Daoy (cell line): Measurements from ENCODE around the gene ARF6. TPM values are rescaled to one million over a fixed set of nuclear protein-coding genes. Genes with fewer than 3 reads are reported as not detected.
"Not testable (repeated sequence)": the region's sequence is repeated elsewhere in the genome, so short reads cannot be mapped to it uniquely, and the experiment has no call there.

Source experiments
- DNase-seq: peaks from one replicate; pipeline ENCODE4 v3.0.0-alpha.2; 2015; ENCODE audit warnings: low read depth
- total RNA-seq: library from RNA; depleted of rRNA; stranded (reverse); fragments of >200 nt; shearing (Covaris generic); gene quantifications from 2 replicates; pipeline ENCODE4 v1.2.3, GENCODE V29; 2014

ARF6 gene
- total RNA-seq, 1 experiment from 2014 or later = 63.9 TPM

DNA sequence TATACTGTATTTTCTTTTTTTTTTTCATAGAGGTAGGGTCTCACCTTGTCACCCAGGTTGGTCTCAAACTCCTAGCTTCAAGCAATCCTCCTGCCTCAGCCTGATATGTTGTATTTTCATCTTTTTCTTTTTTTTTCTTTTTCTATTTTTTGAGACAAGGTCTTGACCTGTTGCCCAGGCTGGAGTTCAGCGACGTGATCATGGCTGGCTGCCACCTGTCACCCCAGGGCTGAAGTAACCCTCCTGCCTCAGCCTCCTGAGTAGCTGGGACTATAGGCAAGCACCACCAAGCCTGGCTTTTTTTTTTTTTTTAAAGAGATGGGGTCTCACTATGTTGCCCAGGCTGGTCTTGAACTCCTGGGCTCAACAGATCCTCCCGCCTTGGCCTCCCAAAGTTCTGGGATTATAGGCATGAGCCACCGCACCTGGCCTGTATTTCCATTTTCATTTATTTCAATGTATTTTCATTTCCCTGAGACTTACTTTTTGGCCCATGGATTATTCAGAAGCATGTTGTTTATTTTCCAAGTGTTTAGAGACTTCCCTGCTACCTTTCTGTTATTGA lies 16.2 kb upstream of the ARF6 start:
- no peak for DNase-seq

DNA sequence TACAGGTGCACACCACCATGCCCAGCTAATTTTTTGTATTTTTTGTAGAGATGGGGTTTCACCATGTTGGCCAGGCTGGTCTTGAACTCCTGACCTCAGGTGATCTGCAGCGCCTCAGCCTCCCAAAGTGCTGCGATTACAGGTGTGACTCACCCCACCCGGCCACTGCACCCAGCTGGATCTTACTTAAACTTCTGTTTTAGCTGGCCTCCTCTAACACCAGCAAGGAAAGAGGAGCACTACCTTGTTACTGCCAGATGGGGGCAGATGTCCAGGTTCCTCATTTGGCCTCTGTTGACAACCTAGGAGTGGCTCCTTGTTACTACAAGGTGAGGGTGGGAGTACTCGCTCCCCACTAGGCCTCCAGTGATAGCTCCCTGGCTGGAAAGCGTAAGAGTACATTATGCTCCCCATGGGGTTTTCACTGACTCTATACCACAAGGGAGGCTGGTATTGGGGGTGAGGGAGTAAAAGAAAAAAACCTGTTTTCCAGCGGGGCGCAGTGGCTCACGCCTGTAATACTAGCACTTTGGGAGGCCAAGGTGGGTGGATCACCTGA lies 13.2 kb upstream of the ARF6 start:
- DNase-seq = peak; percentile 81

- peak; percentile 41 for DNase-seq
Measured at GRCh38 chr14:49880267-49881064, 12.4 kb upstream of the ARF6 start.

GRCh38 chr14:49881350-49882001 lies 11.4 kb upstream of the ARF6 start:
- DNase-seq = no peak

GRCh38 chr14:49882826-49883694 lies 9.8 kb upstream of the ARF6 start:
- peak; percentile 35 for DNase-seq

GRCh38 chr14:49886523-49886922 lies 6.4 kb upstream of the ARF6 start:
- no peak for DNase-seq

GRCh38 chr14:49888293-49888692 lies 4.6 kb upstream of the ARF6 start:
- no peak for DNase-seq

GRCh38 chr14:49892301-49892635 lies 614 bp upstream of the ARF6 start:
- peak; percentile 75 for DNase-seq

- peak; percentile 70 for DNase-seq
Measured at GRCh38 chr14:49893309-49894213, 679 bp downstream of the ARF6 start.

DNA sequence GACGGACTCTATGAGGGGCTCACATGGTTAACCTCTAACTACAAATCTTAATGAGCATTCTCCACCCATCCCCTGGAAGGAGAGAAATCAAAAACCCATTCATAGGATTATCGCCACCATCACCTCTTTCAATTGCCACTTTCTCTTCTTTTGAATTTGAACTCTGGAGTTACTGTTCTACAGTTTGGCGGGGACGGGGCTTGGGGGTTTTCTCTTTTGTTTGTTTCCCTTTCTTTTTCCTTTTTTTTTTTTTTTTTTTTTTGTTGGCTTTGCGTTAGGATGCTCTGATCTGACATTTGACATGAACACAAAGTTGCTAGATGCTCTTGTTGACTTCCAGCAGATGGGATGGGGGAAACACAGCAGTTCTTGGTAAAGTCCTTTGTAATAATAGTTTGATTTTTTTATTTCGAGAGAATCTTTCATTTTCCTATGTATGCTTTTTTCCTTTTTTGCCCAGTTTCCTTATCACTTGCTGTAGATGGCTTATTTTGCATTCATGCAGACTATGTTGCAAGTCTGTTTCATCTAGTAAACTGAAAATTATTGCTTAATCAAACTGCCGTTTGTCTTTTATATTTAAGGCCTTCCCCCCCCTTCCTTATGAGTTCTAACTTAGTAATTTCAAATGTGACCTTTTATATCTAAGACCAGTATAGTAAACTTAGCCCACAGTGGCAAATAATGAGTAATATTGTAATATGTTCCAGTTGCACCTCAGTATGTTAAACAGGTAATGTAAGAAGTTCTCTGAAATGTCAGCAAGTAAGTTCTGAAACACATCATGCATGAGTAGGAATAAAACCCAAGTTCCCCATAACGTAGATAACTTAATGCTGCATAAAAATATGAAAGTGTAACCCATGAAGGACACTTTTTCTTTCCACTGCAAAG lies 1.6 kb downstream of the ARF6 start:
- not testable (repeated sequence) for DNase-seq

GRCh38 chr14:49895480-49895879 lies 2.6 kb downstream of the ARF6 start:
- DNase-seq = no peak

- DNase-seq = not testable (repeated sequence)
Measured at GRCh38 chr14:49896272-49896671, 3.4 kb downstream of the ARF6 start.

DNA sequence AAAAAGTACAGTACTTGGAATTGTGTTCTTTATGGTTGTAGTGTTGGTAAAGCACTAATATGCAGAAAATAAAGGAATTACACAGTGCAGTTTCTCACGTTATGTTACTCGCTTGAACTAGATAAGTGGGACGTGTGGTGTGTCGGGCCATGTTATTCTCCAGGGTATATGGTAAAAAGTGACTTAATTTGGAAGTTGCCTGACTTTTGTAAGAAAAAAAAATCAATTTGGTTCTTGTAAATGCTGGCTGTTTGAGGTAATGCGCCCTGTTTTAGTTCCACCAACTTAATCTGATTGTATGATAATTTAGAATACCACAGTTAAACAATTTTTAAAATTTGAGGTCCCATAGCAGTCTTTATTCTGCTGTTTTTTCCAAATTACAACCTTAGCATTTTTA lies 4.1 kb downstream of the ARF6 start:
- no peak for DNase-seq

GRCh38 chr14:49897414-49897813 lies 4.5 kb downstream of the ARF6 start:
- DNase-seq = no peak

DNA sequence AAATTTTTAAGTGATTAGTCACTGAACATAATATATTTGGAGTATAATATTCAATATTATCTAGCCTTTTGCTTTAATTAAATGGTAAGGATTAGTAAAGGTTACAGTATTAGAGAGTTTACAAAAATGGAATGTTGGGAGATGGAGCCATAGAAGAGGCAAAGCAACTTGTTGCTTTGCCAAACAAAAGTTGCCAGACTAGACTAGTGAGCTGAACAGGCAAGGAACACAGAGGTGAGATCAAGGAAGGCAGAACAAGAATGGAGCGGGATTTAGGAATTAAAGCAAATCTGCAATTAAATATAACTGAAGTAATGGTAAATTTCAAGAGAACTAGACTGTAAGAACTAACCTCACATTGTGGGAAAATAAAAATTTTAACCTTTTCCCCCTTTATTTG lies 5.1 kb downstream of the ARF6 start:
- no peak for DNase-seq

GRCh38 chr14:49898485-49898884 lies 5.6 kb downstream of the ARF6 start:
- DNase-seq = no peak

- no peak for DNase-seq
Measured at GRCh38 chr14:49900973-49901372, 8.1 kb downstream of the ARF6 start.

- not testable (repeated sequence) for DNase-seq
Measured at GRCh38 chr14:49902679-49903246, 9.9 kb downstream of the ARF6 start.

DNA sequence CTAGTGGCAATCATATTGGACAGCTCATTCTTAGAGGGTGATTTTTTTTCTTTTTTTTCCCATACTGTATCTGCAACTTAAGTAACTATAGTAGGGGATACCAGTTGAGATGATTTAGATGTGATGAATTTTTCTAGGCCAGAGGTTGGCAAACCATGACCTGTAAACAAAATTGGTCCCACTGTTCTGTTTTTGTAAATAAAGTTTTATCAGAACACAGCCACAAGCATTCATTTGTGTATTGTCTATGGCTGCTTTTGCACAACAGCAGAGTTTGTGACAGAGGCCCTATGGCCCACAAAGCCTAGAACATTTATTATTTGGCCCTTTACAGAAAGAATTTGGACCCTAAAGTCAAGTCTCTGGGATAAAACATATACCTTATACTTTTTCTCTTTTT lies 11.4 kb downstream of the ARF6 start:
- DNase-seq = no peak
